Kidney (tissue), 14 donors: ENCODE data around the gene FAR2. TPM values are rescaled to one million over a fixed set of nuclear protein-coding genes. Genes with fewer than 3 reads are reported as not detected.

Source experiments
- DNase-seq, 5 donors: peaks; one replicate each; pipeline ENCODE4 v3.0.0-alpha.2; 2013 to 2020
- FAIRE-seq: peaks from 2 replicates; lab custom pipeline; 2012; peaks lifted over from hg19 to GRCh38; lab: Jason Lieb, UNC
- H3K27ac ChIP-seq, 2 donors: one replicate each; pipeline ENCODE4 v1.7.0; 2013; ENCODE audit warnings: low read depth in 2 of 2, low read length in 2 of 2, inconsistent platforms in 1 of 2
- H3K27me3 ChIP-seq: one replicate; pipeline ENCODE4 v1.7.1; 2013; ENCODE audit warnings: low read length, inconsistent platforms; ENCODE audit not compliant: control insufficient read depth, insufficient read depth
- H3K36me3 ChIP-seq, 3 donors: one replicate each; pipeline versions ENCODE4 v1.7.0 to v1.7.1; 2013; ENCODE audit warnings: low read length in 3 of 3, control low read depth in 1 of 3, inconsistent platforms in 1 of 3; ENCODE audit not compliant: insufficient read depth in 3 of 3, control insufficient read depth in 2 of 3
- H3K4me1 ChIP-seq, 3 donors: one replicate each; pipeline versions ENCODE4 v1.7.0 to v1.7.1; 2013; ENCODE audit warnings: low read length in 3 of 3, inconsistent platforms in 1 of 3, low read depth in 1 of 3; ENCODE audit not compliant: control insufficient read depth in 2 of 3, insufficient read depth in 2 of 3
- H3K4me3 ChIP-seq, 3 donors: one replicate each; pipeline versions ENCODE4 v1.7.0 to v1.8.1; 2013; ENCODE audit warnings: low read length in 3 of 3, control low read depth in 1 of 3, inconsistent platforms in 1 of 3
- H3K9ac ChIP-seq, 3 donors: one replicate each; pipeline versions ENCODE4 v1.7.0 to v1.7.1; 2013; ENCODE audit warnings: low read length in 3 of 3, control low read depth in 1 of 3, inconsistent platforms in 1 of 3
- H3K9me3 ChIP-seq, 3 donors: one replicate each; pipeline versions ENCODE4 v1.7.0 to v1.7.1; 2013; ENCODE audit warnings: low read length in 3 of 3, control low read depth in 1 of 3, inconsistent platforms in 1 of 3; ENCODE audit not compliant: control insufficient read depth in 2 of 3, insufficient read depth in 1 of 3
- intact Hi-C: fragments of 100-400 bp; cut with DNase I; formaldehyde crosslinking; loops from one replicate; pipeline ENCODE4 v1.11.1; 2022
- polyA plus RNA-seq: library from polyadenylated mRNA; stranded (reverse); fragments of 350-450 nt; fragmentation: Illumina TruSeq; extraction: RNeasy Lipid Tissue Mini Kit (QIAGEN cat#74804); gene quantifications from one replicate; pipeline ENCODE4 v1.2.3, GENCODE V29; 2014; ENCODE audit warnings: low read depth, low replicate concordance; ENCODE audit not compliant: insufficient read depth
- total RNA-seq: library from RNA; stranded (reverse); fragmentation: NEBNext Ultra II Directional; extraction: Animal tissue kit (Norgen Biotek cat#: 25700); gene quantifications from one replicate; pipeline ENCODE4 v1.2.1, GENCODE V29; 2021
- TF ChIP-seq, protein P1 (sequence below): IDR thresholded peaks from 3 replicates; pipeline ENCODE4 v1.5.1; 2012; ENCODE audit warnings: mild to moderate bottlenecking, moderate library complexity, borderline replicate concordance; ENCODE audit not compliant: insufficient read depth; ENCODE audit errors: extremely low read depth
- donor health status: control.
- donor health status: control.
- donor health status: control.
- donor health status: control.
- donor health status: control.
- donor health status: DM: yes; HTN: yes; CAD: no.
- donor health status: Normal renal cell carcinoma (clear cell type).

FAR2 gene
- total and polyA plus RNA-seq, 2 donors from 2014 or later: 3.1 to 11.5 TPM

DNA sequence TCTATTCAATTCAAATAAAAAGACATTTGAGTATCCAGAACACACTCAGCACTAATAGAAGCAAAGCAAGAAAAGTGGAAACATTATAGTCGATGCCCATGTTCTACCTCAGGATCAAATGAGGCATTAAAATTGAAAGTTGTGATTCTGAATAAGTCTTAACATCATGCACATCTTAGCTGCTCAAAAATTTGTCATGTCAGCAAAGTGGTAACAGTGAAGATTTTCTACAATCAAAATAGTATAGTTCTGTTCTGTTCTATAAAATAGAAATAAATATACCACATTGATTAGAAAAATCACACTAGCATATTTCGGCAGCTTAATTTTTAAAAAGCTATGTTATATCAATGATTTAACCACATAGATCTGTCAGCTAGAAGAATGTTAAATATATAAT is 157.2 kb downstream of the FAR2 start:
- no peaks in the 10 kb centered on the region for H3K36me3 ChIP-seq
- H3K4me1 ChIP-seq: no peaks in the 10 kb centered on the region
- no peak overlapping the region for H3K27ac ChIP-seq
- DNase-seq (no peak), FAIRE-seq (no peak)
- no peaks in the 10 kb centered on the region for H3K27me3 ChIP-seq
- TF ChIP-seq, protein P1, sequence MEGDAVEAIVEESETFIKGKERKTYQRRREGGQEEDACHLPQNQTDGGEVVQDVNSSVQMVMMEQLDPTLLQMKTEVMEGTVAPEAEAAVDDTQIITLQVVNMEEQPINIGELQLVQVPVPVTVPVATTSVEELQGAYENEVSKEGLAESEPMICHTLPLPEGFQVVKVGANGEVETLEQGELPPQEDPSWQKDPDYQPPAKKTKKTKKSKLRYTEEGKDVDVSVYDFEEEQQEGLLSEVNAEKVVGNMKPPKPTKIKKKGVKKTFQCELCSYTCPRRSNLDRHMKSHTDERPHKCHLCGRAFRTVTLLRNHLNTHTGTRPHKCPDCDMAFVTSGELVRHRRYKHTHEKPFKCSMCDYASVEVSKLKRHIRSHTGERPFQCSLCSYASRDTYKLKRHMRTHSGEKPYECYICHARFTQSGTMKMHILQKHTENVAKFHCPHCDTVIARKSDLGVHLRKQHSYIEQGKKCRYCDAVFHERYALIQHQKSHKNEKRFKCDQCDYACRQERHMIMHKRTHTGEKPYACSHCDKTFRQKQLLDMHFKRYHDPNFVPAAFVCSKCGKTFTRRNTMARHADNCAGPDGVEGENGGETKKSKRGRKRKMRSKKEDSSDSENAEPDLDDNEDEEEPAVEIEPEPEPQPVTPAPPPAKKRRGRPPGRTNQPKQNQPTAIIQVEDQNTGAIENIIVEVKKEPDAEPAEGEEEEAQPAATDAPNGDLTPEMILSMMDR: no peak
- H3K9me3 ChIP-seq: no peaks in the 10 kb centered on the region
- H3K4me3 ChIP-seq: no peak overlapping the region
- intact Hi-C loops: no loop called here
- no peak overlapping the region for H3K9ac ChIP-seq

DNA sequence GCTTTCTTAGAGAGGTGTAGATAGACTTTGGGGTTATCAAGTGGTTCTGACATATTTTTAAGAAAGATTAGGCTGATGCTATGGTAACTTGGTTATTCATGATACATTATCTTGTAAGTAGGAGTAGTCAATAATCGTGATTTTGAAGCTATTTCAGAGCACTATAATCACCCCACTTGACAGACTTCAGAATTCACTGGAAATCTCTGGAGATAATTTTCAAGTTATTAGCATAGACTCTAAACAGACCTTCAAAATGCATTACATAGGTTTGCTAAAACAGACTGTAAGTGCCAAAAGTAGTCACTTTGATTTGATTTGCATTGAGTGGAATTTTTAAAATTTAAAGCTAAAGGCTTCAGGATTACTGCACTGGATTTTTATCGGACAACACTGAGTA is 157.6 kb downstream of the FAR2 start:
- H3K9ac ChIP-seq: no peak overlapping the region
- H3K27ac ChIP-seq: no peak overlapping the region
- TF ChIP-seq, protein P1: no peak
- FAIRE-seq: no peak
- intact Hi-C loops: no loop called here
- H3K4me1 ChIP-seq: no peaks in the 10 kb centered on the region
- H3K9me3 ChIP-seq: no peaks in the 10 kb centered on the region
- H3K27me3 ChIP-seq: no peaks in the 10 kb centered on the region
- DNase-seq: no peak
- H3K4me3 ChIP-seq: no peak overlapping the region
- H3K36me3 ChIP-seq: no peaks in the 10 kb centered on the region

DNA sequence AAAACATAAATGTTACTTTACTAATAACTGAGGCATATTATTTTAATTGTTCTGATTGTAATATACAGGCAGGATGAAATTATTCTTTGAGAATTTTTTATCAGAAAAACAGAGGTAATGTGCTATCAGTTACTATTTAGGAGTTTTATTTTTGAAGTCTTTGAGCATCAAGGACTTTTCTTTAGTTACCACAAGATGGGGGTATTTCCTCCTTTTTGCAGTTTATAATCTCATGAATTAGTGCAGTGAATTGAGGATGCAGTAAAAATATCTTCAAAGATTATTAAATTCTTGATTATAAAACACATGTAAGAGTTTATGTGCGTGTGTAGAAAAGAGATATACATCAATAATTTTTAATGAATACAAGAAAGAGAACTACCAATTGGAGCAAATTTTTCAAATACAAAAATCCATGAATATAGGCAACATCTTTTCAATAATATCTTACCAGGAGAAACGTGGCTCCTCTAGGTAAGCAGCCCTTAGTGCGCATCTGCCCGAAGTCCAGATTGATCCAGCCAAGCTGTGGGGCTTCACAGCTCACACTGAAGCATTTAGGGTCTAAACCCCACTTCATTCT is 160.3 kb downstream of the FAR2 start:
- DNase-seq (peak in 1 of 5 donors; percentile 24), FAIRE-seq (peak; percentile 64)
- H3K4me3 ChIP-seq: no peak overlapping the region
- H3K27me3 ChIP-seq: no peaks in the 10 kb centered on the region
- H3K27ac ChIP-seq: no peak overlapping the region
- H3K9me3 ChIP-seq: no peaks in the 10 kb centered on the region
- TF ChIP-seq, protein P1: no peak
- no peaks in the 10 kb centered on the region for H3K4me1 ChIP-seq
- intact Hi-C loops: no loop called here
- H3K36me3 ChIP-seq: no peaks in the 10 kb centered on the region
- H3K9ac ChIP-seq: no peak overlapping the region

DNA sequence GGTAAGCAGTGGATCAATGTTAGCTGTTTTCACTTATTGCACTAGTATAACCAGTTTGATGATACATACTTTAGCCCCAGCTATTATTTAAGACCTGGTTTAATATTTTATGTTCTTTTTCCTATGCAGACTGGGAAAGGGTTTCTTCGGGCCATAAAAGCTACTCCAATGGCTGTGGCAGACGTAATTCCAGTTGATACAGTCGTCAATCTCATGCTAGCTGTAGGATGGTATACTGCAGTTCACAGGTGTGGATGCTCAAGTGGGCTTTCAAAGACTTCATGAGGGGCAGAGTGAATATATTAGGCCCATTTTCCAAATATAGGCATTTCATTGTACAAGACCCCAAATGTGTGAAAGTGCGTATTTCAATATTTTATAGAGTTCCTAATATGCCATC is 161.8 kb downstream of the FAR2 start:
- Histone ChIP-seq H3K36me3 (no peaks in the 10 kb centered on the region), H3K9me3 (no peaks in the 10 kb centered on the region), H3K27me3 (no peaks in the 10 kb centered on the region), H3K4me3 (no peak overlapping the region), H3K4me1 (no peaks in the 10 kb centered on the region), H3K9ac (no peak overlapping the region), H3K27ac (no peak overlapping the region)
- TF ChIP-seq, protein P1: no peak
- intact Hi-C loops: no loop called here
- no peak for FAIRE-seq
- DNase-seq: no peak
